ENCODE data around the gene EXO1. TPM values are rescaled to one million over a fixed set of nuclear protein-coding genes. Genes with fewer than 3 reads are reported as not detected.

Gene EXO1
- total RNA-seq, 2 donors from 2014 or later, result 1.4 to 4.7 TPM

DNA sequence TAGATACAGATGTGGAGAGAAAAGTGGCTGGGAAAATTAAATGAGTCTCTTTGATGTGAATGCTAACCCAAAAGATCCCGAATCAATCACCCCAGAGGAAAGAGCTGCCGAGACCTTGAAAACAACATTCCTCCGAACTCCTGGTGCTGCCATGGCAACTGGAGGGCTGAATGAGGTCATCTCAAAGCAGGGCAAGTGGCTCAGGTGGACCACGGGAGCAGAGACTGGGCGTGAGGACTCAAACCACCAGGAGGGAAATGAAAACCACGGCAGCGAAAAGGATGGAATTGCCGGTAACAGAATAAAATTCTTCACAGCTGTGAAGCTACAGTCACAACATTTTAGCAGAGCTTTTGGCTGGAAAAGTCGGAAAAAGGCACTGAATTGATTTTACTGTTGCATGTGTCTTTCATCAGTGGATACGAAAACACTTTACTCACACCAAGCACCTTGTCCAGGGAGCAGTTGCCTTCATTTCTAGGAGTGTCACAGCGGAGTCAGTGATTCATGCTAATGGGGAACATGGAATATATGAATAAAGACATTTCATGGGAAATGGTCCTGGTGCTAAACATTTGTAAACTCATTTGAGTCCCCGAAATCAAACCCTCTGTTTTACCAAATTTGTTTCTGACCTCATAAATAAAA is 86.3 kb downstream of the EXO1 start:
- DNase-seq (no peak), ATAC-seq (no peak)
- intact Hi-C loops (cut with DNase I, micrococcal nuclease), result no loop called here

DNA sequence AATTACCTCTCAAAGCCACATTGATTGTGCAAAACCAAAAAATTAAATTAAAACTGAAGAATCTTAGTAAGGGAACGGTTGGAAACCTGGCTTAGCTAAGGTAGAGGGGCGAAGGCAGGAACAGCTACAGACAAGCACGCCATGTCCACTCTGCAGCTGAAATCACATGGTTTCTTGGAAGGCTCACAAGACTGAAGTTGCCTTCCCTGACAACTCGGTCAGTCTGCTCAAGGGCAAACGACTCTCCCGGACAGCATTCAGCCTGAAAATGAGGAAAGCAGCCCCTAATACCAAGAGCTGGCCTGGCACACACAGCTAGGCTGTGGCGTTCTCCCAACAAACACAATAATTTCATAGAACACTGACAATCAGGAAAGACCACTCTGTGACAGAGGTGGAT is 86.9 kb downstream of the EXO1 start:
- ATAC-seq, result no peak
- intact Hi-C loops (cut with DNase I, micrococcal nuclease), result no loop called here
- DNase-seq, result no peak

Other genes with a start within 250 kb of the EXO1 start
- 1 to 10 TPM; 7.4 to 9.3 TPM for gene CHML, start 207.8 kb upstream of the EXO1 start, total RNA-seq
- 10 to 100 TPM; 27.1 to 61.0 TPM for gene OPN3, start 207.8 kb upstream of the EXO1 start, total RNA-seq
- gene WDR64, start 195.9 kb upstream of the EXO1 start, total RNA-seq, result under 1 TPM in 1 of 2 donors, not detected in 1; 0.24 TPM
- gene BECN2, start 109.6 kb downstream of the EXO1 start, total RNA-seq, result not detected
- 1 to 10 TPM; 1.1 to 1.5 TPM for gene MAP1LC3C, start 150.9 kb downstream of the EXO1 start, total RNA-seq

Measured in left colon (tissue), 2 donors.